NCI-H187 treated with DMSO at 0.1 percent for 48 hours (cell line): Measurements from ENCODE around the gene ECT2.
"Not testable (repeated sequence)": the region's sequence is repeated elsewhere in the genome, so short reads cannot be mapped to it uniquely, and the experiment has no call there.

Experiments
- DNase-seq: peaks from one replicate; lab custom pipeline; 2025; lab: John Stamatoyannopoulos, UW

Gene ECT2

GRCh38 chr3:172856795-172857742, 106.5 kb downstream of the ECT2 start:
- DNase-seq: no peak

- DNase-seq: no peak
These were observed 108.5 kb downstream of the ECT2 start for GRCh38 chr3:172859041-172859440.

GRCh38 chr3:172866726-172867350, 116.3 kb downstream of the ECT2 start:
- DNase-seq: not testable (repeated sequence)

- DNase-seq: no peak
These were observed 118.2 kb downstream of the ECT2 start for GRCh38 chr3:172868582-172869200.

GRCh38 chr3:172869368-172869771, 118.8 kb downstream of the ECT2 start:
- DNase-seq: no peak

GRCh38 chr3:172869784-172870518, 119.4 kb downstream of the ECT2 start:
- no peak for DNase-seq
